NCI-H82 treated with DMSO at 0.1 percent for 48 hours (cell line): ENCODE results near the gene BSX.

Experiments used
- DNase-seq: peaks from one replicate; lab custom pipeline; 2025; ENCODE audit not compliant: unreplicated experiment; lab: John Stamatoyannopoulos, UW

The BSX gene

DNA sequence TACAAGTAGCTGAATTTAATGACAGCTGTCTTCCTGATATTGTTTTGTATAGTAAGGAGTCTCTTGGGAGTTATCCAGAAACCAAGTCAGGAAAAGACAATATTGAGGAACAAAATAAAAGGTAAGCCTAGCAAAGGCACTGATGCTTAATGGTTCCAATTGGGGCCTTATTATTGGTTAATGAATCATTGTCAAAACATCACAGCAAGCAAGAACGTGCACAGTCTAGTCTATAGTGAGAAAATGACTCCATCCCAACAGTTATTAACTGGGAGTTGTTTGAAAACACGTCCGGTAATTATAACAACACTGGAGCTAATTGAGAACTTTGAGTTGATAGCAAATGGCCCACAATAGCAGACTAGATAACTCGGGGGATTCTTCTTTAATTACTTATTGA lies 17.7 kb downstream of the BSX start:
- DNase-seq, result no peak

- DNase-seq, result no peak
Measured at GRCh38 chr11:122954455-122954854, 27.2 kb downstream of the BSX start.

DNA sequence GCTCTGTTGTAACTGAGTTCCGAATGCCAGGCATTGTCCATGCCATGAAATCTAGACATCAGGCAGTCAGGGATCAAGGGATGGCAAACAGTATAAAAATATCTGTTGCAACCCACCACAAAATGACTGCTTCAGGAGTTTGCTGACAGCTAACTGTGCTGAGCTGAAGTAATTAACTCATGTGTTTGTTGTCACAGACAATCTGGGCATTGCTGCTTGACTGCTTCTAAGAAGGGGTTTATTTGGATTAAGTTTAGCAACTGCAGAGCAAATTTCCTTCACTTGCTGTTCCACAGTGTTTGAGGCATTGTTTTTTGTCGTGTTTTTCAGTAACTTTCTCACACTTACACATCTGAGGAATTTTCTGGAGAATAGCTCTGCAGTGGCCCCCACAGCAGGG lies 30.4 kb downstream of the BSX start:
- no peak for DNase-seq

DNA sequence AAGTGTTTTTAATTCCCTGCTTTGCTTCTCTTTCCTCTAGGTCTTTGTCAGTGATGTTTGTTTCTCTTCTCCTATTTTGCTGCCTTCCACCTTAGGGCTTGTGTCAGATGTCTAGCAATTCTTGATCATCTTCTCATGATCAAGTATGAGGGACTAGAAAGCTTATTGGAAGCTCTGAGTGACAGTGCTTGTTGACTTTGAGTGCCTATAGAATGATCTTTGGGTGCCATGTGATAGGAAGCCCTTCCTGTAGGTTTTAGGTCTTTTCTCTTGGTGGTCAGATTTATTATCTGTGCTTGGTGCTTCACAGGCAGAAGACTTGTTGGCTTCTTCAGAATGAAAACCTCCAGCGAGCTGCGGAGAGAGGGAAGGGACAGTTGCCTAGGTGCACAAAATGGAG lies 43.1 kb downstream of the BSX start:
- no peak for DNase-seq

- DNase-seq, result no peak
Measured at GRCh38 chr11:122937983-122938382, 43.7 kb downstream of the BSX start.

DNA sequence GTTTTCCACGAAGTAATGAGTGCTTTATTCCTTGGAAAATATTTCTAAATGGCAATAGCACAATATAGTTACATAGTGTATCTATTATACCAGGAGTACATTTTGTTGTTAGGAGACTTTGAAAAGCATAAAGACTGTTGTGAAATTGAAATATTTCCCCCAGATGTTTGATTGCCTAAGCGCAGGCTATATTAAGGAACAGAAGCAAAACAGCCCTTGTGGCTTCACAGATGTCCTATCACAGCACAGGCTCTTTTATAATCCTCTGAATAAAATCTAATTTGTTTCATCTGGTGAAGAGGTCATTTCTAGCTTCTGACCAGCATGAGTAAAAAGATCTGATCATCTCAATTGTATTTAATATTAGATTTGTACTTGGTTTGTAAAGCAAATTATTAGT lies 48.2 kb downstream of the BSX start:
- DNase-seq, result no peak

- DNase-seq, result no peak
Measured at GRCh38 chr11:122931510-122931909, 50.1 kb downstream of the BSX start.
